Occipital lobe (tissue), 2 donors: Measurements from ENCODE around the gene SIPA1L3. TPM values are rescaled to one million over a fixed set of nuclear protein-coding genes. Genes with fewer than 3 reads are reported as not detected.

ENCODE experiments used
- small RNA-seq: library from RNA; depleted of rRNA; stranded (forward); fragments of <200 nt; gene quantifications from one replicate; pipeline ENCODE3, GENCODE V24; 2014
- total RNA-seq: library from RNA; depleted of rRNA; stranded (reverse); fragments of >200 nt; gene quantifications from one replicate; pipeline ENCODE4 v1.2.3, GENCODE V29; 2014

SIPA1L3 gene
- total RNA-seq, 1 donor from 2014 or later: 8.6 TPM

Small RNA genes lying within 50 kb of the gene (small RNA-seq; reads per million reads assigned to genes)
- not detected for gene RN7SL663P

Other genes starting within 250 kb of the SIPA1L3 start
- gene ZNF607, start 187.4 kb upstream of the SIPA1L3 start, total RNA-seq: 25.9 TPM
- gene ZNF573, start 127.6 kb upstream of the SIPA1L3 start, total RNA-seq: 45.5 TPM
- not detected for gene WDR87, start 614 bp upstream of the SIPA1L3 start, total RNA-seq